HG02884 (cell line): ENCODE measurements around the gene IGSF9B.

Experiments
- ATAC-seq: cut with Tn5 transposase; IDR thresholded peaks from one replicate; pipeline ENCODE4 v1.9.1; 2021; ENCODE audit warnings: mild to moderate bottlenecking, moderate library complexity; ENCODE audit not compliant: unreplicated experiment

The IGSF9B gene

GRCh38 chr11:133872160-133872559 lies 84.6 kb downstream of the IGSF9B start:
- no peak for ATAC-seq

GRCh38 chr11:133867456-133867855 lies 89.3 kb downstream of the IGSF9B start:
- ATAC-seq, result no peak

GRCh38 chr11:133865466-133865865 lies 91.3 kb downstream of the IGSF9B start:
- ATAC-seq, result no peak

- ATAC-seq, result no peak
Measured at GRCh38 chr11:133864756-133865155, 92.0 kb downstream of the IGSF9B start.

- ATAC-seq, result no peak
Measured at GRCh38 chr11:133860151-133860550, 96.6 kb downstream of the IGSF9B start.
